HG02981 (cell line): ENCODE data around the gene LARP1B.
A peak's percentile ranks its signal among the peaks of the same experiment; 100 is the strongest.
"Not testable (repeated sequence)": the region's sequence is repeated elsewhere in the genome, so short reads cannot be mapped to it uniquely, and the experiment has no call there.

Experiments used
- ATAC-seq: cut with Tn5 transposase; IDR thresholded peaks from one replicate; pipeline ENCODE4 v1.9.1; 2021; ENCODE audit warnings: mild to moderate bottlenecking, moderate library complexity; ENCODE audit not compliant: unreplicated experiment

The LARP1B gene

DNA sequence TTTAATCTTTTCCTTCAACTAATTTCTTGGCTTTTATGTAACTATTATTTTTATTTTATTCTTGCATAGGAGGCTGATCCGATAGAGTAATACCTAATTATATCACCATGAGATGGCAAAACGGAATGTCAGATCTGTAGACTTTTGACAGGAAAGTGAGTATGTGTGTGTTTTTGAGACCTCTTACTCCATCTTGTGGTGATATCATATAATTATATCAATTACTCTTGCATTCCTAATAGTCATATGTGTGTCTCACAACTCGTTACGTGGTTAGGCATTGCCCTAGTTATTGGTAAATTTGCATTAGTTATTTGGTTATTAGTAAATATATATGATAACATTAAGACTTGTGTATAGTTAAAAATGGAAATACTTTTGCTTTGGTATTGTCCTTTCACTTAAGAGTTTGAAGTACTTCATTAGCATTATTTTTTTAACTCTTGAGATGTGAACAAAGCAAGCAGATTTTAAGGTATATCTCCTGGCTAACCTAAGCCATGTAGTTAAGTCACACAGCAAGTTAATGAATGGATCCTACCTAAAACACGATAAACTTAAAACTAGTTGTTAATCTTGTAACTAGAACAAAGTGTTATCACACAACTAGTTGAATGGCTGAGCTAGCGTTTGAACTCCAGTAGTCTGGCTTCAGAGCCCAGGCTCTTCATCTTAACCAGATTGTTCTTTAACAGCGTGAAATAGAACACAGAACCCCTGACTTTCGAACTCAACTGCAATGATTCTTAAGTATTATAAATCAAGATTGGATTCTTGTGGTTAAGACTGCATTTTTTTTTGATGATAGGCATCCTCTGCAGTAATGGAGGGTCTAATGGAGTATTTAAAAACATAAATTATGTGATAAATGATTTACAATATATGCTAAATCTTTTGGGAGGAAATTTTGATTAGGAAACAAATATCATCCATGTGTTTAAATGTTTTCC, 159.4 kb downstream of the LARP1B start:
- peak; percentile 88 for ATAC-seq

DNA sequence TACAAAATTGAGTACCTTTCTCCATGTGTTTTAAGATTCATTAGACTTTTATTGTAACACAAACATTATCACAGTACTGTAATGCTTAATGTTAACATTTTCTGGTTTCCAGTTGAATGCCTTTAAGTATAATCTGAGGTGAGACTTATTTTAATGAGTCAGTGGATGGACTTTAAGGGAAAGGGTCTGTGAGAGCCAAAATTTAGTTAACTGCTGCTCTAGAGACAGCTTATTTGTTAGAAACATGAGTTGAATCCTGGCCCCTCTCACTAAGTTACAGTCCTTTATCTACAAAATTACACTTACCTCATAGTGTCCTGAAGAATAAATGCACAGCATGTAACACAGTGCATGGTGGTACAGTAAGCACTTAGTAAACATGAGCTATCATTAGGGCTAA, 160.5 kb downstream of the LARP1B start:
- ATAC-seq = no peak

DNA sequence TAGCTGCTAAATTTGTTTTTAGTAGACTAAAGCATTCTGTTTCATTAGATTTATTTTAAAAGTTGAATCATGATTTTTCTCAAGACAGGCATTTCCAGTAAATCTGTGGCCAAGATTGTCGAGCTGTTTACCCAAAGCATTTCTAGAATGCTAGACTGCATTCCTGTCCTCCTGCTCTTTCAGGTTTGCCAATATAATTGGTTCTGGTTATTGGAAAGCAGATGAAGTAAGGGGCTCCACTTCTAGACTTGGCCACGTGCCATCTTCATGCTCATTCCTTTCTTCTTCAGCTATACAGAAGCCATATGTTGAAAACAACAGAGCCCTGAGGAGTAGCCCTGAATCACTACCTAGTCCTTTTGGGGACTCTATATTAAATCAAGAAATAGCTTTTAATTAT, 164.0 kb downstream of the LARP1B start:
- no peak for ATAC-seq

DNA sequence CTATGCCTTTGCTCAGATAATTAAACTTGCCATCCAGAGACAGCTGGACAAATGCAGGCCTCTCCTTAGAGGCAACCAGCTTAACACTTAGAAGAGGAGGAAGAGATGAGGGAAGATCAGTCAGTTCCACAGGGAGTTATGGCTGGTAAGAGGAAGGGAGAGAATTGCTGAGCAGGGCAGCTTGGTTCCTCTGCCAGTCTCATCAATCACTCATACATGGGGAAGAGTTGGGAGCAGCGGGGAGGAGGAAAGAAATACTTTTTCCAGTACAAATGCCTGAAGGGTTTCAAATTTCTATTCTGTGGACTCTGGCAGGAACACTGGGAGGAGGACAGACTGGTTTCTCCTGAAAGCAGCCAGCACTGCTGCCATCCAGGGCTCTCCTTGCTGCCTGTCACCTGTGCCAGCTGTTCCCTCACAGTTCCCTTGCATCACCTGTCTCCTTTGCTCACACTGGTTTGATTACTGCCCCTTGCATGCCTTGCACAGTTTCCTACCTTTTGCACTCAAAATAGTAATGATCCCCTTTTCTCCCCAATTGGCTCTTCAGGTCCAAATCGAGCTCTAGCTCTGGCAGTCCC, 167.0 kb downstream of the LARP1B start:
- ATAC-seq = no peak

DNA sequence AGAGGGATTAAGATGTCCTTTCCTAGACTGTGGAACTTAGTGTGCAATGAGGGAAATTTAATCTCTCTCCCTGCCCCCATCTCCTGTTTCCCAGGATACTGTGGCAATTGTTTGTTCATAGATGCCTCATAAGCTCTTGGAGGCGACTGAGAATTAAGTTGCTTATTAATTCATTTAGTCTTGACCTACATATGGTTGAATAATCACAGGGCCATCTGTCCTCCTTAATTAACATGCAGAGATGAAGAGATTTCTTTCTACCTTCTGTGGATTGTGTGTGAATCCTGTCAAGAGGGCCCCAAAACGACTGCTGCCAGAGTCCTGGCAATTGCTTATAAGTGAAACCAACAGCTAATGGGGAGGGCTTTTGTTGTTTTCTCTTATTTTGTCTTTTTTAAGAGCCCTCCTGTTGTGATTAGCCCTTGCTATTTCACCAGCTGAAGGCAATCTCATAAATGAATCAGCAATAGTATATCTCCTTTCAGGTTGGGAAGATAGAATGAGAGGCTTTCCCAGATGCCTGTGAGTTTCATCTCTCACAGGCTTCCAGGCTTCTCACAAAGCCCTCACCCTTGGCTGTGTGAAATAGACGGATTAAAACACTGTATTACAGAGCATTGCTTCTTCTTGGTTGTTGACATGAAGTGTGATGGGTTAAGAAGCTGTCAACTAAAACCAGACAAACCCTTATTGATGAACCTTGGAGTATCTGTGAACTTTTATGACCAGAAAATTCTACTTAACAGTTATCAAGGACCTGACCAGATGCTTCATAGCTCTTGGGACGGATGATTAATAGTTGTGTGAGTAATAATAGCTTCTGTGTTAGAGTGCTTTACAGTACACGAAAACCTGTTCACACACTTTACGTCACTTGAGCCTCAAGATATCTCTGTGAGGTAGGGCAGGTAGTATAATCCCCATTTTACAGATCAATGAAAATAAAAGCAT, 168.0 kb downstream of the LARP1B start:
- no peak for ATAC-seq

DNA sequence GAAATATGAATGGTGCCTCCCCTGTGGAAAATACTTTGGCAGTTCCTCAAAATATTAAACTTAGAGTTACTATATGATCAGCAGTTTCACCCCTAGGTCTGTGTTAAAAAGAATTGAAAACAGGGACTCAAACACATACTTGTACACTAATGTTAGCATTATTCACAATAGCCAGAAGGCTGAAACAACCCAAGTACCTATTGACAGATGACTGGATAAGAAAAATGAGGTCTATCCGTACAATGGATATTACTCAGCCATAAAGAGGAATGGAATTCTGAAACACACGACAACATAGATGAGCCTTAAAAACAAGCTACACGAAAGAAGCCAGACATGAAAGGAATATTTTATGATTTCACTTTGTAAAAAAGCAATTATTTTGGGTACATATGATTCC, 171.6 kb downstream of the LARP1B start:
- ATAC-seq = no peak

DNA sequence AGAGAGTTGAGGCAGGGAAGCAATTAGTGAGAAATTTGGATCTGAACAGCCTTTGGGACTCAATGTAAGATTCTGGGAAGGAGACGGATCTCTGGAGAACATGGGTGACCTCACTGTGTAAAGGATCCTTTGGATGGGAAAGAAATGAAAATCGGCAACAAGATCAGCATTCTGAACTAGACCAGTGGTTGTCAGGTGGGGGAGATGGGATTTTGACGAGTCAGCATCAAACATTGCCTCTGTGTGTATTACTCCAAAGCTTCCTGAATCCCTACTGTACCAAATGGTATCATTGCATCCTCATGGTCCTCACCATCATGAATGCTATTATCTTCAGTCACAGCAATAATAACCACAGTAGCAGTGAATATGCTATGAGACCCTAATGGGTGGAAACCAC, 173.7 kb downstream of the LARP1B start:
- no peak for ATAC-seq

DNA sequence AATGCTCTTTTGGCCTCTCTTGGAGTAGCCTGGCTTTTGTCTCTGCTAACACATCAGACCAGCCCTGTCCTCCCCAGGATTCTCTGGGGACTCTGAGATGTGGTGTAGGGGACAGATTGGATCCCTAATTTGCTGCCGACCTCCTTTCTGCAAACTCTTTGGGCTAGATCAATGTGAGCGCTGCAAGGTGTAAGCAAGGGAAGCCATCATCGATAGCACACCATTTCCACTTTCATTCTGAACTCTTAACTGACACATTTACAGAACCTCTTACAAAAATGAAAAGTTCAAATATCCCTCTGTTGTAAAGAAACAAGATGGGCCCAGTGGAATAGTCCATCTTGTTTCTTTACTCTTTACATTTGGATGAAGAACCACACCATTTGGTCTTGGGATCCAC, 179.9 kb downstream of the LARP1B start:
- ATAC-seq = no peak

DNA sequence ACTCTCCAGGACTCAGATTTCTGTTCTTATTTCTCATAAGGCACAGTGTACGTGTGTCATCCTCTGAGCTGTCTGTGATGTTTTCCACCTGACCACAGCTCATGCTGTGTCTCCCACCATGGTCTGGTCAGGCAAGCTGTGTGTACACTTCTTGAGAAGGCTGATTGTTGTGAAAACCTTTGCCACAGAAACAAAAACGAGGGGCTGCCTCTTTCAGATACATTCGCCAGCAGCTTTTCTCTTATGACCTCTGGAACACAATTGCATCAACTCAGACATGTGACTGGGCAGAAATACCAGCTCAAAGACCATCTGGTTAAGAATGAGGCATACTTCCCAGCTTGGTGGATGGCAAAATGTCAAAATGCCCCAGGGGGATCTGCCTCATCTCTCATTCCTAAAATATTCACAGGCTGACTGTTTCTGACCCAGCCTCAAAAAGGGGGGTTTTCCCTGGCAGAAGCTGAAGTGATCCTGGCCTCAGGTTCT, 180.4 kb downstream of the LARP1B start:
- ATAC-seq = no peak

DNA sequence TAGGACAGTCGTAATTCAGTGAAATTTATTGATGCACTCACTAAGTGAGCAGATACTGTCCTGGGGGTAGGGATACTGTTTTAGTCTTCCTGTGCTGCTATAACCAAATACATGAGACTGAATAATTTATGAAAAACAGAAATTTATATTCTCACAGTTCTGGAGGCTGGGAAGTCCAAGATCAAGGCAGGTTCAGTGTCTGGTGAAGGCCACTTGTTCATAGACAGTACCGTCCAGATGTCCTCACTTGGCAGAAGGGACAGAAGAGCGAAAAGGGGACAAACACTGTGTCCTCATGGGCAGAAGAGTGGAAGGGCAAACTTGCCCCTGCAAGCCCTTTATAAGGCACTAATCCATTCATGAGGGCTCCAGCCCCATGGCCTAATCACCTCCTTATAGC, 180.9 kb downstream of the LARP1B start:
- no peak for ATAC-seq

DNA sequence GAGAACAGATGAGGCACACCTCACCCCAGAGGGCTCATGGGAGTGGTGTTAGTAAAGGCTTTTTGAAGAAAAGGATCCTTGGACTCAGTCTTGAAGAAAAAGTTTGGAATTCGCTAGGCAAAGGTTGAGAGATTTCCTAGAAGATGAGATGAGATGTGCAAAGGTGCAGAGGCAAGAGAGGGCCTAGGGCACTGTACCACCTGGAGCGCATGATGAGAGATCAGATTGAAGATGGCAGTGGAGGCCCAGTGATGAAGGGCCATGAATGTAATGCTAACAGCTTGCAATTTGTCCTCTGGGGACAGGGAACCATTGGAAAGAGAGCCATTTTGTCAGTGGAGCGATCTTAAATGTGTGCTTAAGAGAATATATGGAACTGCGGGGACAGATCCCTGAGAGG, 181.5 kb downstream of the LARP1B start:
- ATAC-seq = no peak

DNA sequence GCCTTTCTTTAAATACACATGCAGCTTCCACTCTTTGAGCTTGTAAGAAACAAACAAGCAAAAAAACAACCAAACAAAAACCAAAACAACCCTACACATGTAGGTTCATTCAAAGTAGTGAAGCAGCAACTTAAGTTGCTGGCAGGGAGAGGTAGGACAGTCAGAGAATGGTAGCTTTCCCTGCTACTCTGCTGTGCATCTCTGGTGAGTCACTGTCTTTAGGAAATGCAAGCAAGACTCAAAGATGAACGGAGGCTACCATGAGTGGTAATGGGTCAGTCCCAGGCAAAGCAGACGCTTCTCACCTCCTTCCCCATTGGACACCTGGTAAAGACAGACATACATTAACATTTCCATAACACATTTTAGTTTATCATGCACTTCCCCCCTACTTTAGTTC, 183.3 kb downstream of the LARP1B start:
- no peak for ATAC-seq

DNA sequence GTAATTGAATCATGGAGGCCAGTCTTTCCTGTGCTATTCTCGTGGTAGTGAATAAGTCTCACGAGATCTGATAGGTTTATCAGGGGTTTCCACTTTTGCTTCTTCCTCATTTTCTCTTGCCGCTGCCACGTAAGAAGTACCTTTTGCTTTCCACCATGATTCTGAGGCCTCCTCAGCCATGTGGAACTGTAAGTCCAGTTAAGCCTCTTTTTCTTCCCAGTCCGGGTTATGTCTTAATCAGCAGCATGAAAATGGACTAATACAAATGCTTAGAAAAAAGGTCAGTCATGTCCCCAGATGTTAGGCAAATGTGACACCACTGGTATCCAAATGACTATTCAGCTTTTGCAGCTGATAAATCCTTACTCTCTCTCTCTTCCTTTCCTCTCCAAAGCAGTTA, 184.3 kb downstream of the LARP1B start:
- not testable (repeated sequence) for ATAC-seq

DNA sequence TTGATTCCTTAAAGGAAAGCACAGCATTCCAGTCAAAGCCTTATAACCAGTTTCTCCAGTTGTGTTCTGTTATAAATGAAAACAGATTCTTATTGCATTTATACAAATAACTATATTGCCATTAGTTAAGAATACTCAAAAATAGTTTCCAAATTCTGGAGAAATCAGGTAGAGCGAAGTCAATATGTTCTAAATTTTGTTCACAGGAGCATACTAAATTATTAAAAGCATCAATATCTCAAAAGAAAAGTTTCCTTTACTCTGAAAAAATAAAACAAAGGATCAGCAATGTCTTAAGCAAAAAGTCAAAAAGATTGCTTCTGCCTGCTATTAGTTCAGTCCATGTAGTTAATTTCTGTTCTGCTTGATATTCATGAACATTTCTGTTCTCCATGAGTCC, 186.8 kb downstream of the LARP1B start:
- ATAC-seq = no peak

DNA sequence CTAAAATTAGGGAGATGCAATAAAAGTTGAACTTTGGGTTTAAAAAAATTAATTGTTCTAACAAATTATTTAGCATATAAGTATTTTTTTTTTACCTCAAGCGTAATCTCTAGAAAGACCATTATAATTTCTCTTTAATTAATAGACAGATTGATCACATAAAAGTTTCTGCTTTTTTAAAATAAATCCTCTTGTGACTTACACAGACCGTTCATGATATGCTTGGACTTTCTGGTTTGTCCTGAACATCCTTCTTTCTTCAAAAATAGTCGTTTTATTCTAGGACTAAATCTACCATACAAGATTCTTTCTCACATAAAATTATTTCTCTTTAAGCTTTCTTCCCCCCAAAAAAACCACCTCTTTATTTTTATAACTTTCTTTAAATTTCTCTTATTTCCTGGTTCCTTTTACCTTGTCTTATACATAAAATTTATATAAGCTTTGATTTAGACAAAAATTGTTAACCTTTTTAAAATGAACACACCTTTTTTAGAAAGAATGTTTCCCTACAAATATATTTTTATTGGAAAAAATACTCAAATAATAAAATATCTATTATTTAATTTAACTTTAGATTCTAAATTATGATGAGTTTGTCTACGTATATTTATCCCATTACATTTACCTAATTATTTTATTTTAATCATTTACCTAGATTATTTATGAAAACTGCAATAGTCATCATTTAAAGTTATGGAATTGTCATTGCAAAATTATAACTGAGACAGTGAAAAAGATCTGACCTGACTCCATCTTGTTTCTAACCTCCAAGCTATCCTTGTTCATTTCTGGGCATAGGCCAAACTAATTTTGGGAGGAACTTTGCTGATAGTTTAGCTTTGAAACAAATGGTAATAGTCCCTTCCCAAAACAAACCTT, 188.9 kb downstream of the LARP1B start:
- no peak for ATAC-seq

DNA sequence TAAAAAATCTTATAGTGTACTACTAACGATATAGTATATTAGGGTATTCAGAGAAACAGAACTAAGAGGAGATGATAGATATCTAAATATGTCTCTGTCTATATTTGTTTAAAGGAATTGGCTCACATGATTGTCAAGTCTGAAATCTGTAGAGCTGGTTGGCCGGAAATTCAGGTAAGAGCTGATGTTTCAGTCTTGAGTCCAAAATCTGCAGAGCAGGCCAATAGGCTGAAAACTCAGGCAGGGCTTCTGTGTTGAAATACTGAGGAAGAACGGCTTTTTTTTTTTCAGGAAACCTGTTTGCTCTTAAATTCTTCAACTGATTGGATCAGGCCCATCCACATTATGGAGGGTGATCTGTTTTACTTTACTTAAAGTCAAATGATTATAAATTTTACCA, 194.8 kb downstream of the LARP1B start:
- no peak for ATAC-seq

DNA sequence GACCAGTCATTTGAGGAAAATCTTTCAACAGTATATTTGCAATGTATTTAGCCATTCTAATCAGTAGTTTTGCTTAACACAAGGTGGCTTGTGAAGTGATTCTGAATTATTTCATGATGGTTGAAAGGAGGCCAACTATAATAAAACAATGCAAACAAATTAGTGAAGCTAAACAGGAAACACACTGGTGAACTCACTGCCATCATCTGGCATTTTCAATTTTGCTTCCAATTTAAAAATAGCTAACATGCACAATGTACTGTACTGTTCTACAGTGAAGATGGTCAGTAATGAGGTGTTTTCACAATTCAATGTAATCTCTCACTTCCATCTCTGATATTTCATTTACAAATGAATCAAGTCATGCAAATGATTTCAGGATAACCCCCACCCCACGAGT, 195.4 kb downstream of the LARP1B start:
- no peak for ATAC-seq

DNA sequence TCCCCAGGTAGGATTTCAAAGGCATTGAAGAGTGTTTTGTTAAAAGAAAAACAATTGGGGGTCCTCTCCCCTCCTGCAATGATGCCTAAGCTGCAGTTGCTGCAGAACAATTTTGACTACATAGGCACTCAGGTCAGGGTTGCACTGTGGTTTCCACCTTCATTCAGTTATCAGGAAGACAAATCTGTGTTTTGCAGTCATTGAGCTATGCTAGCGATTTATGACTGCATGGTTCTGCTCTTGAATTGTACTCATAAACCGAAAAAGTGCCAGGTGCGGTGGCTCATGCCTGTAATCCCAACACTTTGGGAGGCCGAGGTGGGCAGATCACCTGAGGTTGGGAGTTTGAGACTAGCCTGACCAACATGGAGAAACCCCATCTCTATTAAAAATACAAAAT, 197.1 kb downstream of the LARP1B start:
- not testable (repeated sequence) for ATAC-seq

DNA sequence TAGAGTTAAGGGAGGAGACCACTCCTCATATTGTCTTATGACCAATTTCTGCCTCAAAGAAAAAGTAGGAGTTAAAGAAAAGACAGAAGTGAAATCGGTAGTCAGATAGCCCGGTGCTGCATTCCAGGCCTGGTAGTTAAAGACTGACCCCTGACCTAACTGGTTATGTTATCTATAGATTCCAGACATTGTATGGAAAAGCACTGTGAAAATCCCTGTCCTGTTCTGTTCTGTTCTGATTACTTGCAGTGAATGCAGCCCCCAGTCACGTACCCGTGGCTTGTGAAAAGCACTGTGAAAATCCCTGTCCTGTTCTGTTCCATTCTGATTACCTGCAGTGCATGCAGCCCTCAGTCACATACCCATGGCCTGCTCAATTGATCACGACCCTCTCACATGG, 198.8 kb downstream of the LARP1B start:
- ATAC-seq = not testable (repeated sequence)
